Stomach (tissue), 4 donors: ENCODE measurements around the gene REPIN1.

ENCODE experiments used
- POLR2A ChIP-seq, 4 donors: fragments of 450-650 bp; IDR thresholded peaks; one replicate each; pipeline ENCODE4 v1.6.1; 2016; ENCODE audit warnings: antibody characterized with exemption in 4 of 4, control low read depth in 2 of 4, mild to moderate bottlenecking in 1 of 4, moderate library complexity in 1 of 4
- POLR2AphosphoS5 ChIP-seq, 3 donors: sonication (generic); formaldehyde crosslinking; IDR thresholded peaks; one replicate each; pipeline ENCODE4 v1.6.1; 2016; ENCODE audit warnings: antibody characterized with exemption in 3 of 3
- TF ChIP-seq, protein P1 (sequence below), 7 experiments: fragments of 450-650 bp in 4 of 7; fragments of 200-600 bp in 3 of 7; sonication (generic) in 3 of 7; IDR thresholded peaks; one replicate each; pipeline ENCODE4 v1.5.1; 2016 to 2019; ENCODE audit warnings: antibody characterized with exemption in 7 of 7, control low read depth in 2 of 7, mild to moderate bottlenecking in 1 of 7

- TF ChIP-seq, protein P1, sequence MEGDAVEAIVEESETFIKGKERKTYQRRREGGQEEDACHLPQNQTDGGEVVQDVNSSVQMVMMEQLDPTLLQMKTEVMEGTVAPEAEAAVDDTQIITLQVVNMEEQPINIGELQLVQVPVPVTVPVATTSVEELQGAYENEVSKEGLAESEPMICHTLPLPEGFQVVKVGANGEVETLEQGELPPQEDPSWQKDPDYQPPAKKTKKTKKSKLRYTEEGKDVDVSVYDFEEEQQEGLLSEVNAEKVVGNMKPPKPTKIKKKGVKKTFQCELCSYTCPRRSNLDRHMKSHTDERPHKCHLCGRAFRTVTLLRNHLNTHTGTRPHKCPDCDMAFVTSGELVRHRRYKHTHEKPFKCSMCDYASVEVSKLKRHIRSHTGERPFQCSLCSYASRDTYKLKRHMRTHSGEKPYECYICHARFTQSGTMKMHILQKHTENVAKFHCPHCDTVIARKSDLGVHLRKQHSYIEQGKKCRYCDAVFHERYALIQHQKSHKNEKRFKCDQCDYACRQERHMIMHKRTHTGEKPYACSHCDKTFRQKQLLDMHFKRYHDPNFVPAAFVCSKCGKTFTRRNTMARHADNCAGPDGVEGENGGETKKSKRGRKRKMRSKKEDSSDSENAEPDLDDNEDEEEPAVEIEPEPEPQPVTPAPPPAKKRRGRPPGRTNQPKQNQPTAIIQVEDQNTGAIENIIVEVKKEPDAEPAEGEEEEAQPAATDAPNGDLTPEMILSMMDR (IDR thresholded peaks at IDR 0.05), result no peak
- TF ChIP-seq POLR2AphosphoS5 (IDR thresholded peaks at IDR 0.05), result no peak
- TF ChIP-seq POLR2A (IDR thresholded peaks at IDR 0.05), result no peak
Measured at GRCh38 chr7:150377196-150377595, 8.6 kb downstream of the REPIN1 start.
